Caco-2 (cell line): ENCODE data around the gene A2M. TPM values are rescaled to one million over a fixed set of nuclear protein-coding genes. Genes with fewer than 3 reads are reported as not detected.

Source experiments
- BruUV-seq: library from RNA; stranded (reverse); fragments of 400-500 nt; replicated peaks from 2 replicates; lab custom pipeline; 2021; lab: Mats Ljungman, UMichigan
- CTCF ChIA-PET: fragments of 300-600 bp; sonication (Branson Sonifier 250); formaldehyde crosslinking; loops from one replicate; lab custom pipeline; 2022; ENCODE audit warnings: antibody characterized with exemption; lab: Charles Lee
- POLR2A ChIA-PET: fragments of 300-600 bp; sonication (Branson Sonifier 250); formaldehyde crosslinking; loops from one replicate; lab custom pipeline; 2022; ENCODE audit warnings: antibody characterized with exemption; lab: Charles Lee
- DNase-seq, 2 experiments: peaks; one replicate each; pipeline versions ENCODE4 v3.0.0 to v3.0.0-alpha.2; 2020 to 2022
- H3K27me3 ChIP-seq: replicated peaks from 2 replicates; pipeline ENCODE4 v1.6.0; 2011; ENCODE audit warnings: low read length; ENCODE audit not compliant: control insufficient read depth, insufficient read depth
- H3K36me3 ChIP-seq: 2 replicates; pipeline ENCODE4 v1.5.1; 2011; ENCODE audit warnings: low read length; ENCODE audit not compliant: control insufficient read depth, insufficient read depth
- H3K4me1 ChIP-seq: fragments of 250-450 bp; sonication (Bioruptor Pico); 2 replicates; pipeline ENCODE4 v1.5.1; 2020; ENCODE audit warnings: mild to moderate bottlenecking
- H3K4me3 ChIP-seq: 2 replicates; pipeline ENCODE4 v1.5.1; 2011; ENCODE audit warnings: low read depth, mild to moderate bottlenecking, control low read depth, low read length
- H3K9me3 ChIP-seq: fragments of 250-450 bp; sonication (Bioruptor Pico); 2 replicates; pipeline ENCODE4 v1.5.1; 2020; ENCODE audit warnings: mild to moderate bottlenecking, moderate library complexity
- H3K27ac Mint-ChIP-seq: one replicate; pipeline ENCODE4 v1.8.0; 2022; ENCODE audit warnings: mixed read lengths; ENCODE audit not compliant: unreplicated experiment
- H3K27me3 Mint-ChIP-seq: one replicate; pipeline ENCODE4 v1.8.0; 2022; ENCODE audit warnings: mixed read lengths; ENCODE audit not compliant: insufficient read depth, unreplicated experiment
- H3K36me3 Mint-ChIP-seq: one replicate; pipeline ENCODE4 v1.8.0; 2022; ENCODE audit warnings: mild to moderate bottlenecking, mixed read lengths; ENCODE audit not compliant: insufficient read depth, unreplicated experiment
- H3K4me1 Mint-ChIP-seq: one replicate; pipeline ENCODE4 v1.8.0; 2022; ENCODE audit warnings: low read depth, mixed read lengths; ENCODE audit not compliant: unreplicated experiment
- H3K4me3 Mint-ChIP-seq: one replicate; pipeline ENCODE4 v1.8.0; 2022; ENCODE audit warnings: mild to moderate bottlenecking, moderate library complexity, mixed read lengths; ENCODE audit not compliant: unreplicated experiment
- H3K9me3 Mint-ChIP-seq: one replicate; pipeline ENCODE4 v1.8.0; 2022; ENCODE audit warnings: mixed read lengths; ENCODE audit not compliant: unreplicated experiment
- intact Hi-C: fragments of 100-400 bp; cut with micrococcal nuclease; formaldehyde crosslinking; loops from one replicate; pipeline ENCODE4 v1.10.0; 2022; ENCODE audit not compliant: unreplicated experiment
- total RNA-seq: library from RNA; stranded (reverse); gene quantifications from 2 replicates; pipeline ENCODE4 v1.2.3, GENCODE V29; 2022
- TF ChIP-seq, protein P1 (sequence below), 2 experiments: fragments of 200-600 bp in 1 of 2; IDR thresholded peaks; 1 replicate in 1 of 2; 2 replicates in 1 of 2; pipeline versions ENCODE4 v1.5.1 to v1.8.0; 2011 to 2022; ENCODE audit warnings: antibody characterized with exemption in 1 of 2, control low read depth in 1 of 2, inconsistent platforms in 1 of 2, low read depth in 1 of 2, low read length in 1 of 2, mild to moderate bottlenecking in 1 of 2, moderate library complexity in 1 of 2; ENCODE audit not compliant: insufficient read depth in 1 of 2, severe bottlenecking in 1 of 2, unreplicated experiment in 1 of 2

Gene A2M
- total RNA-seq, 1 experiment from 2014 or later = 1.00 TPM

DNA sequence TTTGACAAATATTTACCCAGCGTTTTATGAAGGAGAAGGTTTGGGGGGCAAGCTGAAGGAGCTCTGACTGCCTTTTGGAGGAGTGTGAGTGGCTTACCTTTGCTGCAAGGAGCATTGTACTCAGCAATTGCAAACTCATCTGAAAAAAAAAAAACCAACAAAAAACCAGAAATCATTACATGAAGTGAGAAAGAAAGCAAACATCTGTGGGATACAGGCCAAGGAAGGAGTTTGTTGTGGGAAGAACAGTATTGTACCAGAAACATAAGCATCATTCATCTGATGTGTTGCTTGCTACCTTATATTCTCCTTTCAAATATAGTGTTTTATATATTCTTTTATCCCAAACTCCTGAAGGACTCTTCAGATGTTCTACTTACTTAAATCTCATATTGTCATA, 47.6 kb downstream of the A2M start:
- no peaks in the 10 kb centered on the region for H3K27me3 Mint-ChIP-seq
- Histone ChIP-seq H3K4me3 (no peak overlapping the region), H3K4me1 (peaks cover 8% of the 10 kb centered on the region), H3K9me3 (no peaks in the 10 kb centered on the region), H3K36me3 (no peaks in the 10 kb centered on the region), H3K27me3 (no peaks in the 10 kb centered on the region)
- intact Hi-C loops = no loop called here
- peaks cover 8% of the 10 kb centered on the region for H3K4me1 Mint-ChIP-seq
- BruUV-seq = no TSS peak
- TF ChIP-seq, protein P1, sequence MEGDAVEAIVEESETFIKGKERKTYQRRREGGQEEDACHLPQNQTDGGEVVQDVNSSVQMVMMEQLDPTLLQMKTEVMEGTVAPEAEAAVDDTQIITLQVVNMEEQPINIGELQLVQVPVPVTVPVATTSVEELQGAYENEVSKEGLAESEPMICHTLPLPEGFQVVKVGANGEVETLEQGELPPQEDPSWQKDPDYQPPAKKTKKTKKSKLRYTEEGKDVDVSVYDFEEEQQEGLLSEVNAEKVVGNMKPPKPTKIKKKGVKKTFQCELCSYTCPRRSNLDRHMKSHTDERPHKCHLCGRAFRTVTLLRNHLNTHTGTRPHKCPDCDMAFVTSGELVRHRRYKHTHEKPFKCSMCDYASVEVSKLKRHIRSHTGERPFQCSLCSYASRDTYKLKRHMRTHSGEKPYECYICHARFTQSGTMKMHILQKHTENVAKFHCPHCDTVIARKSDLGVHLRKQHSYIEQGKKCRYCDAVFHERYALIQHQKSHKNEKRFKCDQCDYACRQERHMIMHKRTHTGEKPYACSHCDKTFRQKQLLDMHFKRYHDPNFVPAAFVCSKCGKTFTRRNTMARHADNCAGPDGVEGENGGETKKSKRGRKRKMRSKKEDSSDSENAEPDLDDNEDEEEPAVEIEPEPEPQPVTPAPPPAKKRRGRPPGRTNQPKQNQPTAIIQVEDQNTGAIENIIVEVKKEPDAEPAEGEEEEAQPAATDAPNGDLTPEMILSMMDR (IDR thresholded peaks at IDR 0.05; ENCODE audit: insufficient read depth in 1 of 2, low read depth in 1 of 2, low read length in 1 of 2, severe bottlenecking in 1 of 2, unreplicated experiment in 1 of 2) = no peak
- DNase-seq = no peak
- no peak overlapping the region for H3K4me3 Mint-ChIP-seq
- CTCF ChIA-PET = no interaction called here
- POLR2A ChIA-PET = no interaction called here
- no peaks in the 10 kb centered on the region for H3K36me3 Mint-ChIP-seq
- H3K27ac Mint-ChIP-seq = no peak overlapping the region
- H3K9me3 Mint-ChIP-seq = no peaks in the 10 kb centered on the region

DNA sequence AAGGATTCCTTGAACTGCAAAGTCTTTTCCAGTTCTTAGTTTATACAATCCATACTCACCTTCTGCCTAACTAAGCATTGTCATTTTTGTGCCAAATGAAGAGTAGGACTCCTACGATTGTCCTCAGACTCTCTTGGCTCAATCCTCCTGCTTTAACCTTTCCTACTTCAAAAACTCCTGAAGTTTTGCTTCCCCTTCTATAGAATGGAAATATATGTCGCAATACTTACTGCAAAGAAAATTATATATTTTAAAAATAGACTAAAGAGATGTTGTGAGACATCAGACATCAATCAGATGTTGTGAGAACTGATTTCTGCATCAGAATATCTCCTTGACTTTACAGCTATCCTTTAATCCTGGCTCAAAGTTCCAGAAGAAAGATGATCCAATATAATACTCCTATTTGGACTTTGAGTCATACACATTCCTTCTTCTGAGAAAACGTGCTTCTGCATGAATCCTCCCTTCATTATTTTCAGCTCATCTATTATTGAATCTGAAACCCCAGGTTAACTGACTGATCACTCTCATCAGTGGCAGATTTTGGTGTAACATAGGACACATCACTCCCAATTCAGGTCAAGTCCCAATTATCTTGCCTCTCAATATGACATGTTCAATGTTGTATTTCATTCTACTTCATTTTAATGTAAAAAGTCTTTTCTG, 48.8 kb downstream of the A2M start:
- no peaks in the 10 kb centered on the region for H3K9me3 Mint-ChIP-seq
- CTCF ChIA-PET = no interaction called here
- H3K4me1 ChIP-seq = peaks cover 8% of the 10 kb centered on the region
- peak overlapping the region; percentile 35 for H3K4me3 Mint-ChIP-seq
- H3K36me3 ChIP-seq = no peaks in the 10 kb centered on the region
- intact Hi-C loops = no loop called here
- TF ChIP-seq, protein P1 (IDR thresholded peaks at IDR 0.05; ENCODE audit: insufficient read depth in 1 of 2, low read depth in 1 of 2, low read length in 1 of 2, severe bottlenecking in 1 of 2, unreplicated experiment in 1 of 2) = no peak
- H3K27me3 Mint-ChIP-seq = no peaks in the 10 kb centered on the region
- no peak overlapping the region for H3K27ac Mint-ChIP-seq
- no peak overlapping the region for H3K4me3 ChIP-seq
- POLR2A ChIA-PET = no interaction called here
- no peaks in the 10 kb centered on the region for H3K27me3 ChIP-seq
- H3K9me3 ChIP-seq = no peaks in the 10 kb centered on the region
- no peak for DNase-seq
- H3K4me1 Mint-ChIP-seq = peaks cover 8% of the 10 kb centered on the region
- BruUV-seq = no TSS peak
- no peaks in the 10 kb centered on the region for H3K36me3 Mint-ChIP-seq

DNA sequence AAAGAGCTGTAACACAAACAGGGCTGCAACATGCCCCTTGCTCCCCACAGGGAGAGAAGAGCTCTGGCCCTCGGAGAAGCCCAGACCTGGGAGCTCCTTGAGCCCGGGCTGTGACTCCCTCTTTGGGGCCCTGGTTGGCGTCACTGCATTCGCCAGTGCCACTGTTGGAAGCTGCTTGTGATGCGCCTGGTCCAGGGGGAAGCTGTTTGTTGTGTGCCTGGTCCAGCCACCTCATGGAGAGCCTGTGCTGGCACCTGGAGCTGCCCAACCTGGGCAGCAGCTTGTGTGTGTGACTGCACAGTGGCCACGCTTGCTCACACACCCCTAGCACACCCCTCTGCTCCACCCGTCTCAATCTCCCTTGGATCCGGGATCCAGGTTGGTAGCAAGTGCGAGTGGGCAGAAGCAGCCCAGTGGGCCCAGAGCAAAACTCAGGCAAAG, 49.5 kb downstream of the A2M start:
- intact Hi-C loops = no loop called here
- ChIA-PET CTCF (no interaction called here), POLR2A (no interaction called here)
- no peak overlapping the region for H3K27ac Mint-ChIP-seq
- H3K27me3 Mint-ChIP-seq = no peaks in the 10 kb centered on the region
- no TSS peak for BruUV-seq
- H3K4me3 Mint-ChIP-seq = peak overlapping the region; percentile 74
- no peaks in the 10 kb centered on the region for H3K27me3 ChIP-seq
- no peaks in the 10 kb centered on the region for H3K9me3 ChIP-seq
- no peaks in the 10 kb centered on the region for H3K36me3 Mint-ChIP-seq
- H3K9me3 Mint-ChIP-seq = no peaks in the 10 kb centered on the region
- H3K4me3 ChIP-seq = no peak overlapping the region
- peaks cover 8% of the 10 kb centered on the region for H3K4me1 Mint-ChIP-seq
- TF ChIP-seq, protein P1 (IDR thresholded peaks at IDR 0.05; ENCODE audit: insufficient read depth in 1 of 2, low read depth in 1 of 2, low read length in 1 of 2, severe bottlenecking in 1 of 2, unreplicated experiment in 1 of 2) = no peak
- no peak for DNase-seq
- no peaks in the 10 kb centered on the region for H3K36me3 ChIP-seq
- peaks cover 8% of the 10 kb centered on the region for H3K4me1 ChIP-seq
